Measurements from ENCODE around the gene PEX16. TPM values are rescaled to one million over a fixed set of nuclear protein-coding genes. Genes with fewer than 3 reads are reported as not detected.

Gene PEX16
- total RNA-seq, 1 experiment from 2014 or later = 35.8 TPM

- H3K4me2 ChIP-seq = no peak overlapping the region
- H3K27me3 ChIP-seq (ENCODE audit: insufficient read depth, low read depth) = no peaks in the 10 kb centered on the region
- no peak overlapping the region for H3K4me3 ChIP-seq
- no peaks in the 10 kb centered on the region for H4K20me1 ChIP-seq (ENCODE audit: insufficient read depth)
- no peaks in the 10 kb centered on the region for H3F3A ChIP-seq (ENCODE audit: insufficient read depth, low read depth)
- BruUV-seq (replicated peaks) = no TSS peak
- no peaks in the 10 kb centered on the region for H3K9me3 ChIP-seq (ENCODE audit: insufficient read depth, low read depth)
- H3K36me3 ChIP-seq (ENCODE audit: low read depth) = 0 out of 2 replicates have a peak, but pooled peaks cover 3% of the 10 kb centered on the region
- H3K9me2 ChIP-seq (ENCODE audit: insufficient read depth) = no peaks in the 10 kb centered on the region
- TF ChIP-seq EZH2 (IDR thresholded peaks at IDR 0.05; ENCODE audit: low read depth) = no peak
- TF ChIP-seq CTCF (conservative IDR thresholded peaks at IDR 0.05) = no peak
- CTCF ChIA-PET = interaction anchor here (0.6 to 0.7 kb wide), 2 partner anchors 12 to 735 kb away, joined by 4 to 11 read pairs; no protein-coding TSS in a partner anchor
- H3K4me1 ChIP-seq (replicated peaks; ENCODE audit: insufficient read depth) = no peaks in the 10 kb centered on the region
- intact Hi-C loops (cut with micrococcal nuclease; ENCODE audit: unreplicated experiment) = no loop called here
- H2AFZ ChIP-seq = no peak overlapping the region
- POLR2A ChIA-PET (ENCODE audit: unreplicated experiment) = no interaction called here
- H3K27ac ChIP-seq = no peak overlapping the region
- no peak for DNase-seq
- H3K79me2 ChIP-seq (ENCODE audit: low read depth) = no peaks in the 10 kb centered on the region
Measured at GRCh38 chr11:45860348-45860747, 57.3 kb downstream of the PEX16 start.

Other genes starting within 250 kb of the PEX16 start
- gene SLC35C1, start 112.7 kb downstream of the PEX16 start, total RNA-seq (2021) = 15.2 and 15.6 TPM in 2 replicates
- 17.5 and 27.3 TPM in 2 replicates for gene CRY2, start 70.4 kb downstream of the PEX16 start, total RNA-seq (2021)
- 13.6 and 18.8 TPM in 2 replicates for gene MAPK8IP1, start 32.2 kb downstream of the PEX16 start, total RNA-seq (2021)
- gene FREY1, start 10.6 kb downstream of the PEX16 start, total RNA-seq (2021) = 2.2 and 4.2 TPM in 2 replicates
- gene LARGE2, start 4.8 kb upstream of the PEX16 start, total RNA-seq (2021) = 1.4 and 2.6 TPM in 2 replicates
- gene PHF21A, start 203.6 kb upstream of the PEX16 start, total RNA-seq (2021) = 45.6 and 54.3 TPM in 2 replicates

Measured in PC-9 (cell line).